NCI-H1930 (cell line): ENCODE data around the gene PRLR.
"Not testable (repeated sequence)": the region's sequence is repeated elsewhere in the genome, so short reads cannot be mapped to it uniquely, and the experiment has no call there.

ENCODE experiments used
- DNase-seq, 2 experiments: peaks; one replicate each; lab custom pipeline; 2025; lab: John Stamatoyannopoulos, UW

PRLR gene

GRCh38 chr5:35124932-35125331 lies 105.4 kb downstream of the PRLR start:
- DNase-seq = no peak

GRCh38 chr5:35122819-35123218 lies 107.5 kb downstream of the PRLR start:
- DNase-seq = no peak

GRCh38 chr5:35120715-35121114 lies 109.6 kb downstream of the PRLR start:
- DNase-seq = no peak

- no peak for DNase-seq
Observed at GRCh38 chr5:35117967-35118366, 112.3 kb downstream of the PRLR start.

GRCh38 chr5:35115920-35116319 lies 114.4 kb downstream of the PRLR start:
- DNase-seq = no peak

- no peak for DNase-seq
Observed at GRCh38 chr5:35114698-35115097, 115.6 kb downstream of the PRLR start.

GRCh38 chr5:35112300-35112699 lies 118.0 kb downstream of the PRLR start:
- no peak for DNase-seq

- not testable (repeated sequence) for DNase-seq
Observed at GRCh38 chr5:35104550-35104949, 125.7 kb downstream of the PRLR start.

GRCh38 chr5:35103637-35104299 lies 126.5 kb downstream of the PRLR start:
- no peak for DNase-seq

- not testable (repeated sequence) for DNase-seq
Observed at GRCh38 chr5:35101720-35102119, 128.6 kb downstream of the PRLR start.

- DNase-seq = no peak
Observed at GRCh38 chr5:35101016-35101415, 129.3 kb downstream of the PRLR start.

GRCh38 chr5:35098214-35098613 lies 132.1 kb downstream of the PRLR start:
- no peak for DNase-seq

GRCh38 chr5:35096932-35097331 lies 133.4 kb downstream of the PRLR start:
- no peak for DNase-seq

GRCh38 chr5:35096216-35096615 lies 134.1 kb downstream of the PRLR start:
- DNase-seq = no peak

GRCh38 chr5:35095366-35095765 lies 134.9 kb downstream of the PRLR start:
- DNase-seq = no peak

- DNase-seq = no peak
Observed at GRCh38 chr5:35094948-35095347, 135.3 kb downstream of the PRLR start.

GRCh38 chr5:35092703-35093102 lies 137.6 kb downstream of the PRLR start:
- no peak for DNase-seq

GRCh38 chr5:35091704-35092103 lies 138.6 kb downstream of the PRLR start:
- no peak for DNase-seq

GRCh38 chr5:35089334-35090314 lies 140.7 kb downstream of the PRLR start:
- peak in 1 of 2 experiments; percentile 54 for DNase-seq

- DNase-seq = no peak
Observed at GRCh38 chr5:35087991-35088390, 142.3 kb downstream of the PRLR start.

GRCh38 chr5:35083150-35083549 lies 147.1 kb downstream of the PRLR start:
- DNase-seq = no peak

GRCh38 chr5:35082530-35082929 lies 147.8 kb downstream of the PRLR start:
- no peak for DNase-seq

GRCh38 chr5:35081134-35081533 lies 149.2 kb downstream of the PRLR start:
- DNase-seq = no peak
